Glutamatergic neuron (in vitro differentiated cells): ENCODE data around the gene LUC7L. TPM values are rescaled to one million over a fixed set of nuclear protein-coding genes. Genes with fewer than 3 reads are reported as not detected.
"Not testable (repeated sequence)": the region's sequence is repeated elsewhere in the genome, so short reads cannot be mapped to it uniquely, and the experiment has no call there.

Experiments used
- DNase-seq: peaks from one replicate; pipeline ENCODE4 v3.0.0; 2022
- H3K27ac Mint-ChIP-seq: one replicate; pipeline ENCODE4 v1.8.0; 2020; ENCODE audit warnings: mild to moderate bottlenecking, mixed read lengths, inconsistent platforms; ENCODE audit not compliant: unreplicated experiment
- H3K27me3 Mint-ChIP-seq: one replicate; pipeline ENCODE4 v1.8.0; 2020; ENCODE audit warnings: mild to moderate bottlenecking, moderate library complexity, mixed read lengths, inconsistent platforms; ENCODE audit not compliant: unreplicated experiment
- H3K36me3 Mint-ChIP-seq: one replicate; pipeline ENCODE4 v1.8.0; 2020; ENCODE audit warnings: mild to moderate bottlenecking, mixed read lengths, inconsistent platforms; ENCODE audit not compliant: unreplicated experiment
- H3K4me1 Mint-ChIP-seq: one replicate; pipeline ENCODE4 v1.8.0; 2020; ENCODE audit warnings: mild to moderate bottlenecking, low read depth, mixed read lengths, inconsistent platforms; ENCODE audit not compliant: unreplicated experiment
- H3K4me3 Mint-ChIP-seq: one replicate; pipeline ENCODE4 v1.8.0; 2020; ENCODE audit warnings: mild to moderate bottlenecking, mixed read lengths, inconsistent platforms; ENCODE audit not compliant: unreplicated experiment
- H3K9me3 Mint-ChIP-seq: one replicate; pipeline ENCODE4 v1.8.0; 2020; ENCODE audit warnings: mild to moderate bottlenecking, moderate library complexity, mixed read lengths, inconsistent platforms; ENCODE audit not compliant: unreplicated experiment
- total RNA-seq: library from RNA; stranded (reverse); fragmentation: NEBNext Ultra II Directional; extraction: Animal tissue kit (Norgen Biotek cat#: 25700); gene quantifications from one replicate; pipeline ENCODE4 v1.2.1, GENCODE V29; 2021; ENCODE audit not compliant: unreplicated experiment
- TF ChIP-seq, protein P1 (sequence below): fragments of 200-600 bp; sonication (generic); IDR thresholded peaks from one replicate; pipeline ENCODE4 v1.5.0; 2021; ENCODE audit not compliant: partially characterized antibody, unreplicated experiment

The LUC7L gene
- total RNA-seq, 1 donor from 2014 or later, result 213 TPM

DNA sequence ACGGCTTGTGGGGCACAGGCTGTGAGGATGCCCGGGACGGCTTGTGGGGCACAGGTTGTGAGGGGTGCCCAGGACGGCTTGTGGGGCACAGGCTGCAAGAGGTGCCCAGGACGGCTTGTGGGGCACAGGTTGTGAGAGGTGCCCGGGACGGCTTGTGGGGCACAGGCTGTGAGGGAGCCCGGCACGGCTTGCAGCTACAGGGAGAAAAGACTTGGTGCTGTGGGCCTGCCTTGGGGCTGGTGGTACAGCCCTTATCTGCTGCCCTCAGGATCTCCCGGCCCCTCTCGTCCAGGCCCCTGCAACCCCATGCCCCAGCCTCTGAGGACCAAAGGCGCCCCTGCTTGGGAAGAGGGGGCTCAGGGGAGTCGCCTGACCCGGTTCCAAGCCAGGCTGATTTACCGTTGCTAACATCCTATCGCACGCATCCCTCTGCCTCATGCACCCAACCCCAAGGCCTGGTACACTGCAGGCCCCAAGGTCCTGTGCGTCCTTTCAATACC, 68.5 kb downstream of the LUC7L start:
- peaks cover 10% of the 10 kb centered on the region for H3K9me3 Mint-ChIP-seq
- H3K27me3 Mint-ChIP-seq, result peaks cover 7% of the 10 kb centered on the region
- H3K36me3 Mint-ChIP-seq, result peaks cover 5% of the 10 kb centered on the region
- H3K4me1 Mint-ChIP-seq, result peaks cover 6% of the 10 kb centered on the region
- H3K4me3 Mint-ChIP-seq, result no peak overlapping the region
- TF ChIP-seq, protein P1, sequence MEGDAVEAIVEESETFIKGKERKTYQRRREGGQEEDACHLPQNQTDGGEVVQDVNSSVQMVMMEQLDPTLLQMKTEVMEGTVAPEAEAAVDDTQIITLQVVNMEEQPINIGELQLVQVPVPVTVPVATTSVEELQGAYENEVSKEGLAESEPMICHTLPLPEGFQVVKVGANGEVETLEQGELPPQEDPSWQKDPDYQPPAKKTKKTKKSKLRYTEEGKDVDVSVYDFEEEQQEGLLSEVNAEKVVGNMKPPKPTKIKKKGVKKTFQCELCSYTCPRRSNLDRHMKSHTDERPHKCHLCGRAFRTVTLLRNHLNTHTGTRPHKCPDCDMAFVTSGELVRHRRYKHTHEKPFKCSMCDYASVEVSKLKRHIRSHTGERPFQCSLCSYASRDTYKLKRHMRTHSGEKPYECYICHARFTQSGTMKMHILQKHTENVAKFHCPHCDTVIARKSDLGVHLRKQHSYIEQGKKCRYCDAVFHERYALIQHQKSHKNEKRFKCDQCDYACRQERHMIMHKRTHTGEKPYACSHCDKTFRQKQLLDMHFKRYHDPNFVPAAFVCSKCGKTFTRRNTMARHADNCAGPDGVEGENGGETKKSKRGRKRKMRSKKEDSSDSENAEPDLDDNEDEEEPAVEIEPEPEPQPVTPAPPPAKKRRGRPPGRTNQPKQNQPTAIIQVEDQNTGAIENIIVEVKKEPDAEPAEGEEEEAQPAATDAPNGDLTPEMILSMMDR, result no peak
- H3K27ac Mint-ChIP-seq, result no peak overlapping the region
- no peak for DNase-seq

DNA sequence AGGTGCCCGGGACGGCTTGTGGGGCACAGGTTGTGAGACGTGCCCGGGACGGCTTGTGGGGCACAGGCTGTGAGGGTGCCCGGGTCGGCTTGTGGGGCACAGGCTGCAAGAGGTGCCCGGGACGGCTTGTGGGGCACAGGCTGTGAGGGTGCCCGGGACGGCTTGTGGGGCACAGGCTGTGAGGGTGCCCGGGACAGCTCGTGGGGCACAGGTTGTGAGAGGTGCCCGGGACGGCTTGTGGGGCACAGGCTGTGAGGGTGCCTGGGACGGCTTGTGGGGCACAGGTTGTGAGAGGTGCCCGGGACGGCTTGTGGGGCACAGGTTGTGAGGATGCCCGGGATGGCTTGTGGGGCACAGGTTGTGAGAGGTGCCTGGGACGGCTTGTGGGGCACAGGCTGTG, 69.0 kb downstream of the LUC7L start:
- H3K9me3 Mint-ChIP-seq, result peaks cover 10% of the 10 kb centered on the region
- not testable (repeated sequence) for DNase-seq, H3K36me3 Mint-ChIP-seq, H3K4me1 Mint-ChIP-seq, H3K27me3 Mint-ChIP-seq, H3K4me3 Mint-ChIP-seq, H3K27ac Mint-ChIP-seq

DNA sequence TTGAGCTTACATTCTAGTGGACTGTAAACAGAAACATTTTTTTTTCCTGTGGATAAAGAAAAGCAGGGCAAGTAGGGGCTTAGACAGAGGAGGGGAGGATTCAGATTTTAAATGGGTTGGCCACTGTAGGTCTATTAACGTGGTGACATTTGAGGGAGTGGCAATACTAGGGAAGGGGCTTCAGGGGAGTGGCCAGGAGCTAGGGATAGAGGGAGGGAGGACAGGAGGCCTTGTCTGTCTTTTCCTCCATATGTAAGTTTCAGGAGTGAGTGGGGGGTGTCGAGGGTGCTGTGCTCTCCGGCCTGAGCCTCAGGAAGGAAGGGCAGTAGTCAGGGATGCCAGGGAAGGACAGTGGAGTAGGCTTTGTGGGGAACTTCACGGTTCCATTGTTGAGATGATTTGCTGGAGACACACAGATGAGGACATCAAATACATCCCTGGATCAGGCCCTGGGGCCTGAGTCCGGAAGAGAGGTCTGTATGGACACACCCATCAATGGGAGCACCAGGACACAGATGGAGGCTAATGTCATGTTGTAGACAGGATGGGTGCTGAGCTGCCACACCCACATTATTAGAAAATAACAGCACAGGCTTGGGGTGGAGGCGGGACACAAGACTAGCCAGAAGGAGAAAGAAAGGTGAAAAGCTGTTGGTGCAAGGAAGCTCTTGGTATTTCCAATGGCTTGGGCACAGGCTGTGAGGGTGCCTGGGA, 70.0 kb downstream of the LUC7L start:
- H3K9me3 Mint-ChIP-seq, result peaks cover 15% of the 10 kb centered on the region
- H3K4me3 Mint-ChIP-seq, result peak overlapping the region; percentile 46
- peaks cover 5% of the 10 kb centered on the region for H3K36me3 Mint-ChIP-seq
- H3K27ac Mint-ChIP-seq, result peak overlapping the region; percentile 52
- peaks cover 10% of the 10 kb centered on the region for H3K4me1 Mint-ChIP-seq
- TF ChIP-seq, protein P1, result no peak
- no peak for DNase-seq
- peaks cover 12% of the 10 kb centered on the region for H3K27me3 Mint-ChIP-seq

DNA sequence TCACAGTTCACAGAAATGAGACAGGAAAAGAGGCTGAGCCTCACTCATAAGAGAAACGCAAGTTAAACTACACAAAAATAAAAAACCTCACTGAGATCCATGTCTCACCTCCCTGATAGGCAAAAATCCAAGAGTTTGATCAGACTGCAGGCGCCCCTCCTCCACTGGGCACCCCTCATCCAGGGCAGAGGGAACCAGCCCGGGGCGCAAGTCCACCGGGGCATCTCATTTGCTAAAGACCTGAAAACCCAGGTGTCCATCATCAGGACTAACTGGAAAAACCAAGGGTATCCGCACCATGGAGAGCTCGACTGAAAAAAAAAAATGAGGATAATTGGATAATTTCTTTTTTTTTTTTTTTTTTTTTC, 74.2 kb downstream of the LUC7L start:
- Mint-ChIP-seq H3K4me3 (peak overlapping the region; percentile 90), H3K9me3 (peaks cover 11% of the 10 kb centered on the region), H3K27ac (peak overlapping the region; percentile 57), H3K27me3 (peaks cover 13% of the 10 kb centered on the region), H3K4me1 (peaks cover 10% of the 10 kb centered on the region), H3K36me3 (no peaks in the 10 kb centered on the region)
- no peak for DNase-seq
- TF ChIP-seq, protein P1, result no peak

DNA sequence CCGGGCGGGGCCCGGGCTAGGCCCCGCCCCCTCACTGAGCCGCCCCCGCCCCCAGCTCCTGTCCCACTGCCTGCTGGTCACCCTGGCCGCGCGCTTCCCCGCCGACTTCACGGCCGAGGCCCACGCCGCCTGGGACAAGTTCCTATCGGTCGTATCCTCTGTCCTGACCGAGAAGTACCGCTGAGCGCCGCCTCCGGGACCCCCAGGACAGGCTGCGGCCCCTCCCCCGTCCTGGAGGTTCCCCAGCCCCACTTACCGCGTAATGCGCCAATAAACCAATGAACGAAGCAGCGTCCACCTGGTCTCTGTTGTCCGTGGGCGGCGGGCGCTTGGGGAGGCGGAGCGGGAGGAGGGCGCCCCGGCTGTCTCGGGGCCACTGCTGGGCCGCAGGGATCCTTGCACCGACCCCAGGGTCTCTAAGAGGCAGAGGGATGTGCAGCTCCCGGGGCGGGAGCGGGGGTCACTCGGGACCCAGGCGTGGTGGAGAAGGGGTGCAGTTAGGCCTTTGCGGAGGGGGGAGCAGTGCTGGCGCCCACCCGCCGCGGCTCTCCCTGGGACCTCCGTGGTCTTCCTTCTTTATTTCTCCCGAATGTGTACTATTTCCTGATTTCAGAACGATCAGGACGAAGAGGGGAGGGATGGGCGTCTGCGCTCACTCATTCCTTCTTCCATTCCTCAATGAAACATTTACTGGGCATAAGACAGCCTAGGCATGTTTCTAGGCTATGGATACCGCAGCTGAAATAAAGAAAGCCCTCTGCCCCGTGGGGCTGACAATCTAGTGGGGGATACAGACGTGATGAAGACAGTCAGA, 74.8 kb downstream of the LUC7L start:
- H3K4me1 Mint-ChIP-seq, result peaks cover 9% of the 10 kb centered on the region
- H3K27me3 Mint-ChIP-seq, result peaks cover 11% of the 10 kb centered on the region
- H3K36me3 Mint-ChIP-seq, result no peaks in the 10 kb centered on the region
- peaks cover 9% of the 10 kb centered on the region for H3K9me3 Mint-ChIP-seq
- H3K4me3 Mint-ChIP-seq, result peak overlapping the region; percentile 90
- DNase-seq, result no peak
- H3K27ac Mint-ChIP-seq, result peak overlapping the region; percentile 57
- TF ChIP-seq, protein P1, result no peak

DNA sequence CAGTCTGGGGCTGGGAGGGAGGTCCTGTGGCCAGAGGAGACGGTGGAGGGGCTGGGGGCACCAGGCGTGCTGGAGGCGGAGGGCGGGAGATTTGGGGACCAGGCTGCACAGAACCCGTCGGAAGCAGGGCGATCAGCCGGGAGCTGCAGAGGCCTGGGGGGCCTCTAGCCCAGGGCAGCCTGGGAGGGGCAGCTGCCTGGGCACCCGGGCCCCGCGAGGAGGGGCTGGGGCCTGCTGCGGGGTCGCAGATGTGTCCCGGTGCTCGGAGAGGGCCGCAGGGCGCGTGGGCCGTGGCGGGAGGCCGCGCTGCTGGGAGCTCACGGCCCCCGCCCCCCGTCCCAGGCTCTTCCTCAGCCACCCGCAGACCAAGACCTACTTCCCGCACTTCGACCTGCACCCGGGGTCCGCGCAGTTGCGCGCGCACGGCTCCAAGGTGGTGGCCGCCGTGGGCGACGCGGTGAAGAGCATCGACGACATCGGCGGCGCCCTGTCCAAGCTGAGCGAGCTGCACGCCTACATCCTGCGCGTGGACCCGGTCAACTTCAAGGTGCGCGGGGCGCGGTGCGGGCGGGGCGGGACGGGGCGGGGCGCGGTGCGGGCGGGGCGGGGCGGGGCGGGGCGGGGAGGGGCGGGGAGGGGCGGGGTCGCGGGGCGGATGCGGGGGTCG, 75.6 kb downstream of the LUC7L start:
- not testable (repeated sequence) for DNase-seq, H3K27ac Mint-ChIP-seq, H3K4me1 Mint-ChIP-seq, H3K27me3 Mint-ChIP-seq, H3K4me3 Mint-ChIP-seq, H3K9me3 Mint-ChIP-seq, H3K36me3 Mint-ChIP-seq

DNA sequence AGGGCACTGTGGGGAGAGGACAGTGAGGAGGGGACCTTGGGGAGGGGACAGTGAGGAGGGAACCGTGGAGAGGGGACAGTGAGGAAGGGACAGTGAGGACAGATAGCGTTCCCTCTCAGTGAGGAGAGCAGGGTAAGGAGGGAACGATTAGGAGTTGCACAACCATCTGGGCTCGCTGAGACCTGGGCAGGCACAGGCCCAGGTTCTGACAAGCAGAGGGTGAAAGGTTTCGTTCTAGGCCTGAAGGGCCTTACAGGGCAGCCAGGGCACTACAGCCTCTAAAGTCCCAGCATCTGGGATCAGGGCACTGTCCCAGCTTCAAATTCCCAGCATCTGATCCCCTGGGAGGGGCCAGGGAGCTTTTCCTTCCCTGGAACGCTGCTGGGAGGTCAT, 76.1 kb downstream of the LUC7L start:
- H3K4me3 Mint-ChIP-seq, H3K27me3 Mint-ChIP-seq, H3K9me3 Mint-ChIP-seq, H3K36me3 Mint-ChIP-seq, DNase-seq, H3K4me1 Mint-ChIP-seq, H3K27ac Mint-ChIP-seq: not testable (repeated sequence)
